D341Med (cell line): Measurements from ENCODE around the gene NABP1.
A peak's percentile ranks its signal among the peaks of the same experiment; 100 is the strongest.
"Not testable (repeated sequence)": the region's sequence is repeated elsewhere in the genome, so short reads cannot be mapped to it uniquely, and the experiment has no call there.

Experiments
- DNase-seq: peaks from one replicate; pipeline ENCODE4 v3.0.0; 2012; ENCODE audit warnings: low spot score

NABP1 gene, protein sequence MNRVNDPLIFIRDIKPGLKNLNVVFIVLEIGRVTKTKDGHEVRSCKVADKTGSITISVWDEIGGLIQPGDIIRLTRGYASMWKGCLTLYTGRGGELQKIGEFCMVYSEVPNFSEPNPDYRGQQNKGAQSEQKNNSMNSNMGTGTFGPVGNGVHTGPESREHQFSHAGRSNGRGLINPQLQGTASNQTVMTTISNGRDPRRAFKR

DNA sequence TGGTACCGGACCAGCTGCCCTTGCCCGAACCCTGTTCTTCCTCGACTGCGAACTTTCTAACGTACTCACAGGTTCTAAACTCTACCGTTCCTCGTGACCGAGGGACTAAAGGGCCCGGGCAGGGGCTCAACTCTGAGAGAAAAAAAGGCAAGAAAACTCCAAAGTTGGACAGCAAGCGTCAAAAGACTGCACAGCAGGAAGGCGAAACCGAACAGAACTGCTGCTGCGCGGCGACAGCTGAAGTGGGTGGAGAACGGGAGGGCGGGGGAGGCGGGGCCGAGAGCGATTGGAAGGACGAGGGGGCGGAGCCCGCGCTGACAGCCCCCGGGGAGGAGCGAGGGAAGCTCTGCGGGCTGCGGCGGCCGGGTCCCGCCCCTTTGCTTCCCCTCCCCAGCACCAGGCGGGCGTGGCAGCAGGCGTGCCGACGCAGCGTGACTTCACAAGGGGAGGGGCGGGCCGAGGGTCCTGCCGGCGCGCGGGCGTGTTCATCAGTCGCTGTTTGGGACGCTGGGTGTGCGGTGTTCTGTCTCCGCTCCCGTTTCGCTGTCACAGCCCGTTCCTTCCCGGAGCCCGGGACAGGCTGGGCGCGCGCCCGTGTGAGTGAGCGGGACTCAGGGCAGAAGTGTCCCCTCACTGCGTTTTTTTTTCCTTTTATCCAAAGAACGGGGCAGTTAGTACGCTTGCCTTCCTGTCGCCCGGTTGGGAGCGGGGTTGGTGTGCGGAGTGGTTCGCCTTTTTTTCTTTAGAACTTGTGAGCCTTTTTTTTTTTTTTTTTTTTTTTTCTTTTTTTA is at the start of gene NABP1:
TSS of gene NABP1 (plus strand) at position 491 of the 791 bp plus-strand sequence. CDS start 479 bp downstream, outside the sequence.
- peak; percentile 98 for DNase-seq

DNA sequence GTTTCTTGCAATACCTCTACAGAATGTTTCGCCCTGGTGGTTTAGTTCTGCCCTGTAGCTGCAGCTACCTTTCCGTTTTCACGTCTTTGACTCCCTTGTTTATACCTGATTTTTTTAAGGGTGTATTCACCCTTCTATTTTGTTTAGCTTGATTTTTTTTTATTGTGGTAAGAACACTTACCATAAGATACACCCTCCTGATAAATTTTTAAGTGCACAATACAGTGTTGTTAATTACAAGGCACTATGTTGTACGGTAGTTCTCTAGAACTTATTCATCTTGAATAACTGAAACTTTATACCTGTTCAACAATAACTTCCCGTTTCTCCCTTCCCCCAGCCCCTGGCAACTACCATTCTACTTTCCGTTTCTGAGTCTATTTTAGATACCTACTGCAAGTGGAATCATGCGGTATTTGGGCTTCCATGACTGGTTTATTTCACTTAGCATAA is 48.9 kb upstream of the NABP1 start:
- DNase-seq: no peak

DNA sequence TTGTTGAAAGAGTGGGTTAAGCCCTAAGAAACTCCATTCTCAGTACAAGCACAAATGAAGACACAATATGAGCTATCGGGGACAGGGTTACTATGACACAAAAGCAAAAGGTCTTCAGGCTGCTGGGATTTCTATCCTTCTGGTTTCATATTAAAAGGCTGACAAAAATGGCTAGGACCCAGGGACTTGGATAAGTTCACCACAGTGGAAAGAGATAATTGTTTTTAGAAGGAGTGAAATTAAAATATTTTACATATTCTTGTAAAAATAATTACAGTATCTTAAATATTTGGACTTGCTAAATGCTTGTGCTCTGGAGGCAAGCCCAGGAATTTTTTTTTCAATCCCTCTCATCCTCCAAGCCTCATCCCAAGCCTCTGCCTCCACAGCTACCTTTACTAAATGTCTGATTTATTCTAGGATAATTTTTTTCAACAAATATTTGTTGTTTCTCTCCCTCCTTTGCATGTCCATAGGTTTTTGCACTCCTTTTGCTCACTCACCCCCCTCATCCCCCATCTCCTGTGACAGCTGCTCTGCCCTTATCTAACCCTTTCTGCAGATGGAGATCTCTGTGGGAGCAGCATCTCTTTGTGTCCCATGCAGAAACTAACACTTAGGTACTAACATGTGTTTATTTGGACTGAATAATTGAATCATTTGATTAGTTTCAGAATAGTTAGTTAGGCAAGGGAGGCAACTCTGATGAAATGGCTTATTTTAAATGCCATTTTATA is 47.8 kb upstream of the NABP1 start:
- no peak for DNase-seq

DNA sequence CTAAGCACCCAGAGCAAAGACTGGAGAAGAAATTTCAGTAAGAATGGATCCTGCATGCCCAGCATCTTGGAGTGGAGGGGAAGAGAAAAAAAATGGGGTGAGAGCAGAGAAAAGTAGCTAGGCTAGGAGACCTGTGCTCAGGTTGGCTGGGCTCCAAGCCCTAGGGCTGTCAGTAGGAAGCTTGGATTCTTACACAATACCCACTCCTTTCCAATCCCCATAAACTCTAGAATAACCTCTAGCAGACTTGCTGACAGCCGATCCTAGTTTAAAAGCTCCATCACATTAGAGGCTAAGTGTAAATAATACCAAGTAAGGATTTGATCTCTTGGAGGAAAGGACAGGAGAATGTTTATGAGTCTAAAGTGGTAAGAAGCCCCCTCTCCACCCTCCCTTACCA is 46.2 kb upstream of the NABP1 start:
- DNase-seq: no peak

DNA sequence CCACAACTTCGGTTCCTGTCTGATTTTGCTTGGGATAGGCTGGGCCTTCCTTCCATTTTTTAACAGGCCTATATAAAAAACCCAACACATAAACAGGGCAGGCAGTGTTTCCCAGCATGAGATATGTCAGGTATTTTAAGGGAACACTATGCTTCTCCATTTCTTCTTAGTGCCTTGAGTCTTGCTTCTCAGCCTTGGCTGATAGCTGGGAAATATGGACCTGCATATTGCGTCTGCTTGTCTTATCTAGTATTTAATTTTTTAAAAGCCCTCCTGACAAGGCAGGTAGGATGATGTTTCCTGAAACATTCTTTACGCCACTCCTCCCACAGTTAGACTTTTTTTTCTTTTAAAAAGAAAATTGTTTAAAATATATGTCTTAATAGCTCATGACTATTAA is 45.5 kb upstream of the NABP1 start:
- no peak for DNase-seq

DNA sequence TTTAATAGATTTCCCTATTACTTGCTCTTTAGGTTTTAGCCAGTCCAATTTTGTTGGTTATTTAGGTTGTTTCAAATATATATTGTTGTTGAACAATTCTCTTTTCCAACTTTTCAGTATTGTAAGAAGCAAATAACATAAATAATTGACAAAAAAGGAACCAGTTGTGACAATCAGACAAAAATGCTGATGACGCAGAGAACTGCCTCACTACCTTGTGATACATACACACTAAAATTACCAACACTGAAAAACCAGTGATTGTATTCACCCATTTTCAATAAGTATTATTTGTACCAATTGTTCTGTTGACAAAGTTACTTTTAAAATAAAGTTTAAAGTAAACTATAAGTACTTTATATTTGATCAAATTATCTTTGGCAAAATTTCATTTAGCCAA is 43.1 kb upstream of the NABP1 start:
- no peak for DNase-seq

DNA sequence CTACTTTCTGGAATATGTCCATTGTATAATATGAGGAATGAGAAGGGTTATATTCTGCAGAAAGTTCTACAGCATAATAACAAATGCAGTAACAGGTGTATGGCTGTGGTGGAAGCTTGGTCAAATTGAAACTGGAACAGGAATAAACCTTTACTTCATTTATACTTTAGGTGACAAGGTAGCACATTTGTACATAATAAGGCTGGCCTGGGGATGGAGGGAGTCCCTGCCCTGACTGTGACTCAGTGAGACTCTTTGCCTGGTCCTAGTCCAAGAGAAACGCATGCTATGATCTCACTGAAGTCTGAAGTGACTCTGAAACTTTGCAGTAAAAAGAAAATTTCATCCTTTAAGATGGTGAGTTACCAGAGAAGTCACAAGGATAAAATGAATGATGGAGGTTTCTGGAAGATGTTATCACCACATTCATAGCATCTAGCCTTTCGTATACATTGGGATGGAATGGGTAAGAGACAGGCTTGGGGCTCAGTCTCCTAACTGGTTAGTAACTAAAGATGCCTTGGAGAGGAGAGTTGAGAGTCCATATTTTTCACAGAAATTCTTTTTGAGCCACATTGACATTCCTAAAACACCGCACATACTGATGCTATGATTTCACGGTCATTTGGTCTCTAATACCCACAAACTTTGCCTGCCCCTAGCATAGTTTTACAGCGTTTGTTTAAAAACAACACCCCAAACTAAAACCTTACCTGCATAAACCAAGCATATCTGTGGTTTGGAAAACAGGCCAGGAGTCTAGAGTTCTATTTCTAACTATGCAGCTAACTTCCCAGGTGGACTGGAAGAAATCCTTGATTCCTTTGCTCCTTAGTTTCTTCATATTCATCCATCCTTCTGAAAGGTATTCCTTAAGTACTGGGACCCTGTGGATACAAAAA is 42.4 kb upstream of the NABP1 start:
- no peak for DNase-seq

DNA sequence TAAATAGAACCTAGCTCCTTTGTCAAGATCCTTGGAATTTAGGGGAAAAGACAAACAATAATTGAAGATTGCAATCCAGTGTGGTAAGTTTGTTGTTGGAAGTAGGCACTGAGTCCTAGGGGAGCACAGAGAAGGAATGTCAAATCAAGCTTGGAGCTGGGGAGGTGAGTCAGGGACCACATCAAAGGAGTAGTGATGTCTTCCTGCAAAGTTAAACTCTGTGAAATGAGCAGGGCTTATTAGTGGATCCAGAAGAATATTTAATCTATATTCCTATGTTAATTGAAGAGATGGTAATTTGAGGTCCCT is 41.7 kb upstream of the NABP1 start:
- no peak for DNase-seq

DNA sequence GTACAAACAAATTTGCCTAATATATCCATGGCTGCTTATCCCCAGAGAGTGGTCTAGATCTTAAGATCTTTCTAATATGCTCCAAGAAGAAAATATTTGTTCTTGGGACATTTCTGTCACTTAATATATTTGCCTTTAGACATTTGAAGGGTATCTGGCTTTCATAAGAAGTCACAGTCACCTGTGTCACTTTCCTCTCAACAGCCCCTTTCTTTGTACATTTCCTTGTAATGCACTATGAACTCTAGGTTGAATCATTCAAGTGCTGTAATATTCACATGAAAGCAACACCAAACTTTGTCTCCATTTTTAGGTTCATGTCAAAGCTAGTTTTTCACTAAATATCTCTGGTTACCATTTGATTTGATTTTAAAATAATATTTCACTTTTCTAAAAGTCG is 41.4 kb upstream of the NABP1 start:
- DNase-seq: no peak

DNA sequence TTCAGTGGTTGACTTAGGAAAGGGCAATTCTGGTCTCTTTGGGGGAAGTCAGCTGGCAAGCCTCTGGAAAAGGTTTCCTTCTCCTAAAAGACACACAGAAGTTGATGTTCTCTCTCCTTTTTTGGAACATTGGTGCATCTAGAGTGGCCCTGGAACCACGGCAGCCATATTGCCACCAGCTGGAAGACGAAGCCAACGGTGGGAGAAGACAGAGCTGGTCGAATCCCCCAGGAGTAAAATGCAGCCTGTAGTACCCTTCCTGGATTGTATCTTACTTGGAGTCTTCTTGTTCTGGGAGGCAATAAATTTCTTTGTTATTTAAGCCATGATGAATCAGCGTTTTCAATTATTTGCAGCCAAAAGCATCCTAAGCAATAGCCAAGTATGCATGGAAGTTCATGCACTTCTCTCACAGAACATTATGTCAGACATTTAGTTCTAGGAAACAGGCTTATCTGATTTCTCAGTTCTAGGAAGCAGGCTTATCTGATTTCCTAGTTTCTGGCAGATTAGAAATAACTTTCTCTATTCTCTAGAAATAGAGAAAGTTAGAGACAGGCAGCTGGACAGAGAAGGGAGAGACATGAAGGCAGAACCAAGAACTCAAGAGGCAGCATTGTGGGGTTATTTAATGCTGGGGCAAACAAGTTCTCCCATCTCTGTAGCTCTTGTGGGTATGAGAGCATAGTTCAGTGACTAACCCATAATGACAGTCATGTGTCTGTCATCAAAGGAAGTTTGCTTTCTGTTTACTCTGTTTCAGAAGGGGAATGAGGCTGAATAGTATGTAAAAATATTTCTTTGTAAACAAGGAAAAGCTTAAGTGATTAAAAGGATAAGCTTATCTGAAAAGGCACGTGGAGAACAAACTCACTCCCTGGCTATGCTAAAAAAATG is 40.5 kb upstream of the NABP1 start:
- no peak for DNase-seq

DNA sequence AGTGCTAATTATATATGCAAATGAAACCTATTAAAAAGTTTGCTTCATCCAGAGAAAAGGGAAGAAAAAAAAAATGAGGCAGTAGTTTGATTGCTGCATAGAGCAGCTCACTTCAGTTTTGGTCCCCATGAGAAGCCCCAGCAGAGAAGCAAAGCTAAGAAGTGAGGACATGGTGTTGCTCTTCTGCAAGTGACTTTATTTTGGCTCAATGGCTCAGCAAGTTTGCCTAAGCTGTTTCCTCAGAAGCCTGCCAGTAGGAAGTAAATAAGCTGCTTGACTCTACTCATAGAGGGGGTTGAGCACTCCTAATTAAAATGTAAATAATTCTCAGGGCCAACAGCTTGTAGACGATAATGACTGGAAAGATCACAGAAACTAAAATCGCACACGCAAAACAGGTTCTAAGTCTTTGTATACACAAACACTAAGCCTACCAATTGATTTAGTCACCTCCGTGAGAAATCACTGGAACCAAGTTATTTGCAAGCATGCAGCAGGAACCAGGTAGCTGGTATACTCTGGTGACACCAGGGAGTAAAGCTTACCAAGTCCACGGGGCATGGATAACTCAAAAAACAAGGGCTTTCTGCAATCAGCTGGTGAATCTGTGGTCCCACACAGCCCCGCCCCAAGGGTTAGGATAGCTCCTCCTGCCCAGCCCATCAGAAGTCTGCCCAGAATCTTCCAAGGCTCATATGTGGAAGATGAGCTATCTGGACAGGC is 39.7 kb upstream of the NABP1 start:
- peak; percentile 17 for DNase-seq

DNA sequence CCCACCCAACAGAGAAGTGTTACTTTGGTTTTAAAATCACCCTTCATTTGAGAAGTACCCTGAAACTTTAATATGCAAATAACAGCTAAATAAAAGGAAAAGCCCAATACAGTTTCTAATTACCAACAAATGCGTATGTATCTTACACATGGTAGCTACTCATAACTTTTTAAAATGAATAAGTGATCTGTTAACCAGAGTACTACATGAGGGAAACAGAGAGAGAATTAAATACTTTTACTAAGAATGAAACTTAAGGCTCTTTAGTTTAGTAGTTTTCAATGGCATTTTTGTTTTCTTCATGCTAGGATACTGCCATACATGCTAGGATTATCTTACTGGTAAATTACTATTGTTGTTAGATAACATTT is 39.1 kb upstream of the NABP1 start:
- DNase-seq: no peak

DNA sequence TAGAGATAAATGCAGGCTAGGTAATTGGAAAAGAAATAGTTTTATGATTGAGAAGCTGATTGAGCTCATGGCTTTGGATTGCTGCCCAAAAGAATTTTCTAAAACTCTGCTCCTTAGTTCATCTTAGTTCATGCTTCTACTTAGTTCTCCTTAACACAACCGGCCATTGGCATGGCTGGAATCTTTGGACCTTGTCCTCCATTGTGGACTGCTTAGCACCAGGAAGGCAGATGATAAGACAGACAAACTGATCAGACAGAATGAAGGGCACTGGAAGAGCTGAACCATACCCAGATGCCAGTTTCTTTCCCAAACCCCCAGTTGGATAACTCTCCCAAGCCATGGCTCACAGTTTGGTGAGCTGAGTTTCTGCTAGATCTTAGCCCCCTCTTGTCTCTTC is 36.3 kb upstream of the NABP1 start:
- no peak for DNase-seq

DNA sequence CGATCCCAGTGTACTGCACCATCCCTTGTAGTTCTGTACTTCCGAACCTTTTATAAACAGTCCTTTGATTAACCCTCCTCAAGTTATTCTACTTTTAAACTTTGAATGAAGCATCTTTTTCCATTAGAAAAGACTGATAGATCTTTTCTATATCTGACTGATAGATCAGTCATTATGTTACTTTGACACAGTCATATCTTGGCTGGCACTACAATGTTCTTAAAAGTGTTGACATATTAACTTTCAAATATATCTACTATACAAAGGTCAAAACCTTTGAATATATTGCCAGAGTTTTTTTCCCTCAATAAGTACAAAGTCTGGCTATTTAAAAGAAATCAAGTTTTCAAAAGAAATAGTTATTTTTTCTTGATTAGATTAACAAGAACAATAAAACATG is 35.4 kb upstream of the NABP1 start:
- DNase-seq: no peak

DNA sequence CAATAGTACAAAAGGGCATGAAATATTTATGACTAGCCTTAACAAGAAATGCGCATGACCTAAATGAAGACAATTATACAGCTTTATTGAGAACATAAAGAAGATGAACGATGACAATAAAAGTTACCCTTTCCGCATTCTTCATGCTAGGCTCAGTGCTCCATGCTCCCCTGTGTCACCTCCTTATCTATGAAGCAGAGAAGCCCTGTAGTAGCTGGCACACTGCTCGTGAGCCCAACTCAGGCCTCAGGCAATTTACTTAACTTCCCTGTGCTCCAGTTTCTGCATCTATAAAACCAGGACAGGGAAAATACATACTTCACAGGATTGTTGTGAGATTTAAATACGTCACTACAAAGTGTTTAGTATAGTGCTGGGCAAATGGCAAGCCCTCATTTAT is 34.5 kb upstream of the NABP1 start:
- DNase-seq: no peak

DNA sequence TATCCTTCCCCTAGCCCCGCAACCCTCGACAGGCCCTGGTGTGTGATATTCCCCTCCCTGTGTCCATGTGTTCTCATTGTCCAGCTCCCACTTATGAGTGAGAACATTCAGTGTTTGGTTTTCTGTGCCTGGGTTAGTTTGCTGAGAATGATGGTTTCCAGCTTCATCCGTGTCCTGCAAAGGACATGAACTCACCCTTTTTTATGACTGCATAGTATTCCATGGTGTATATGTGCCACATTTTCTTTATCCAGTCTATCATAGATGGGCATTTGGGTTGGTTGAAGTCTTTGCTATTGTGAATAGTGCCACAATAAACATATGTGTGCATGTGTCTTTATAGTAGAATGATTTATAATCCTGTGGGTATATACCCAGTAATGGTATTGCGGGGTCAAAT is 33.3 kb upstream of the NABP1 start:
- not testable (repeated sequence) for DNase-seq

DNA sequence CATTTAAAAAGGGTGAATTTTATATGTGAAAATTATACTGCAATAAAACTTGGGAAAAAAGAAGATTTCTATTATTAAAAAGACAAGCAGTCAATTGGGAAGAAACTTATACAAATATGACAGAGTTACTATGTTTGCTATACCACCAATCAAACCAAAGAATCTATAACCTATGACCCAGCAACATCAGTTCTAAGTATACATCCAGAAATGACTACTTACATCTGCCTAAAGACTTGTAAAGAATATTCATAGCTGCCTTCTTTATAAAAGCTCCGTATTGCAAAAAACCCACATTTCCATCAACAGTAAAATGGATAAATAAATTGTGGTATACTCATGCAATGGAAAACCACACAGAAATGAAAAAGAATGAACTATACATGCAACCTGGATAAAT is 32.9 kb upstream of the NABP1 start:
- no peak for DNase-seq

DNA sequence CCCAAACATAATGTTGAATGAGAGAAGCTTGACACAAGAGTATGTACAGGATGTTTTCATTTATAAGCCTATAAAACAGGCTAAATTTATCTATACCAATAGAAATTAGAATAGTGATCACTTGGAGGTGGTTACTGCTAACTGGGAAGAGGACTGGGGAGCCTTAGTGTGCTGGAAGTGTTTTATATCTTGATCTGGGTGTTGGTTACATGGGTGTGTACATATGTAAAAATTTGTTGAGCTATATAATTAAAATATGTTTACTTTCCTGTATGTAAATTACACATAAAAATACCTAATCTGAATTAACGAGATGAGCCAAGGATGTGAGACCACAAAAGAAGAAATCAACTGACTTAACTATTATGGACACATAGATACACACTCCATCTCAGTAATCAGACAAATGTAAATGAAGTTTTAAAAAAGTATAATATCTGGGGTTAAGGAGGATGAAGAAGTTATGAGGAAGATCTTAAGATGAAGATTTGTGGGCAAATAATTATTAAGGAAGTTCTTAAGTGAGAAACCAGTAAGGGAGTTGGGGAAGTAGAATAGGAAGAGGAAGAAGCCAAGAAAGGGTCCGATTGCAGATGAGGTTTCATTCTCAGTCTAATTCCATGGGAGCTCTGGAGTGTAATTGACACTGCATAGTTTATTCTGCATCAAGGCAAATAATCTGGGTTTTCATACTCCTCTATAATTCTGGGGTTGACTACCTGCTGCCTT is 32.3 kb upstream of the NABP1 start:
- no peak for DNase-seq

DNA sequence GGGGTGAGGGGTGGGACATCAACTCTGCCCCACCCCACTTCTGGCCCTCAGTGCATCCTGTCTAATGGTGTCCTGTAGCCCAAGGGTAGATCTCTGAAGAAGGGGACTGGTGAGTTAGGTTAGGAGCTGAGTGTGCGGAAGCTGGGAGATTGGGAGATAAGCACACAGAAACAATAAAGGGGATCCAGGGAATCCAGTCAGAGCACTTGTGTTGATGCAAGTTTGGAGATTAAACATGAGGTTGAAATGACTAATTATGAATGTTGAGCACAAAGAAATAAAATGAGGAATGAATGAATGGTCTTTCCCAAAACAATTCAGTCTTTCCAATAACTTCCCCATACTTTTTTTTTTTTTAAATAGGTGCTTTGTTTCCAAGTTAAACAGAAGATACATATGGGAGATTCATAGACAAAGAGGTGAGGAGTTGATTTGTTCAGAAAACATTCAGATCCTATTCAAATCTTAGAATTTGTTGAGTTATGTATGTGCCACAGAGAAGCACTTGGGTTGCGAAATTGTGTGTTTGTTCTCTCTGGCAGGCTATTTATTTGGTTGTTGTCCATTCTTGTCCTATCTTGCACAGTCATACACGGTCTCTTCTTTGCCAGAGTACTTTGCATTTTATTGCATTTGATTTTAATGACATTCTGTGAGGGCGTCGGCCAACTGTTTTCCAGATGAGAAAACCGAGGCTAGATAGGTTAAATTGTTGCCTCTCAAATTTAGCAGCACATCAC is 31.6 kb upstream of the NABP1 start:
- DNase-seq: no peak
